ENCODE data around the gene NR2F2.
A peak's percentile ranks its signal among the peaks of the same experiment; 100 is the strongest.

The NR2F2 gene

GRCh38 chr15:96353416-96353929 is 23.0 kb downstream of the NR2F2 start:
- TF ChIP-seq CTCF (IDR thresholded peaks at IDR 0.05; ENCODE audit: insufficient read depth, missing control alignments), result no peak
- FAIRE-seq (no peak), DNase-seq (ENCODE audit: insufficient read length, low spot score) (no peak)

- peak; percentile 17 for TF ChIP-seq CTCF (IDR thresholded peaks at IDR 0.05; ENCODE audit: insufficient read depth, missing control alignments)
- no peak for FAIRE-seq
- DNase-seq (ENCODE audit: insufficient read length, low spot score), result no peak
Measured at GRCh38 chr15:96353930-96354730, 23.6 kb downstream of the NR2F2 start.

GRCh38 chr15:96354731-96355567 is 24.4 kb downstream of the NR2F2 start:
- FAIRE-seq (no peak), DNase-seq (ENCODE audit: insufficient read length, low spot score) (no peak)
- no peak for TF ChIP-seq CTCF (IDR thresholded peaks at IDR 0.05; ENCODE audit: insufficient read depth, missing control alignments)

- DNase-seq (ENCODE audit: insufficient read length, low spot score), result no peak
- no peak for TF ChIP-seq CTCF (IDR thresholded peaks at IDR 0.05; ENCODE audit: insufficient read depth, missing control alignments)
- no peak for FAIRE-seq
Measured at GRCh38 chr15:96355568-96356187, 25.2 kb downstream of the NR2F2 start.

GRCh38 chr15:96356494-96357455 is 26.3 kb downstream of the NR2F2 start:
- FAIRE-seq (no peak), DNase-seq (ENCODE audit: insufficient read length, low spot score) (no peak)
- TF ChIP-seq CTCF (IDR thresholded peaks at IDR 0.05; ENCODE audit: insufficient read depth, missing control alignments), result peak; percentile 68

Data from D721Med (cell line).